GM18873 (cell line): Measurements from ENCODE around the gene ALPK3.

Source experiments
- ATAC-seq: cut with Tn5 transposase; IDR thresholded peaks from one replicate; pipeline ENCODE4 v1.9.1; 2021; ENCODE audit warnings: mild to moderate bottlenecking, moderate library complexity, moderate number of reproducible peaks; ENCODE audit not compliant: unreplicated experiment, low FRiP score

ALPK3 gene

GRCh38 chr15:84823282-84823878, 6.2 kb downstream of the ALPK3 start:
- ATAC-seq = no peak

- no peak for ATAC-seq
These were observed 7.3 kb downstream of the ALPK3 start for GRCh38 chr15:84824260-84825007.

- ATAC-seq = no peak
These were observed 9.2 kb downstream of the ALPK3 start for GRCh38 chr15:84826369-84826823.

- no peak for ATAC-seq
These were observed 10.1 kb downstream of the ALPK3 start for GRCh38 chr15:84827246-84827645.

- ATAC-seq = no peak
These were observed 11.1 kb downstream of the ALPK3 start for GRCh38 chr15:84828086-84828908.

GRCh38 chr15:84829428-84829827, 12.3 kb downstream of the ALPK3 start:
- no peak for ATAC-seq

GRCh38 chr15:84830036-84830435, 12.9 kb downstream of the ALPK3 start:
- ATAC-seq = no peak

- ATAC-seq = no peak
These were observed 13.9 kb downstream of the ALPK3 start for GRCh38 chr15:84831028-84831427.

GRCh38 chr15:84831613-84832012, 14.5 kb downstream of the ALPK3 start:
- no peak for ATAC-seq

- no peak for ATAC-seq
These were observed 15.4 kb downstream of the ALPK3 start for GRCh38 chr15:84832448-84833040.

GRCh38 chr15:84833447-84834228, 16.5 kb downstream of the ALPK3 start:
- no peak for ATAC-seq

- ATAC-seq = no peak
These were observed 17.2 kb downstream of the ALPK3 start for GRCh38 chr15:84834229-84834955.

- no peak for ATAC-seq
These were observed 17.8 kb downstream of the ALPK3 start for GRCh38 chr15:84834969-84835368.

GRCh38 chr15:84835661-84836337, 18.6 kb downstream of the ALPK3 start:
- no peak for ATAC-seq

- ATAC-seq = no peak
These were observed 19.7 kb downstream of the ALPK3 start for GRCh38 chr15:84836844-84837243.

GRCh38 chr15:84839714-84840113, 22.6 kb downstream of the ALPK3 start:
- no peak for ATAC-seq

GRCh38 chr15:84840255-84840654, 23.1 kb downstream of the ALPK3 start:
- ATAC-seq = no peak

- no peak for ATAC-seq
These were observed 23.7 kb downstream of the ALPK3 start for GRCh38 chr15:84840741-84841429.
